ENCODE results near the gene CHGA. TPM values are rescaled to one million over a fixed set of nuclear protein-coding genes. Genes with fewer than 3 reads are reported as not detected.

Gene CHGA
- total RNA-seq, 1 donor, result not detected

GRCh38 chr14:92982956-92983355, 60.0 kb downstream of the CHGA start:
- Histone ChIP-seq H3K79me2 (ENCODE audit: insufficient read depth, low read length) (no peaks in the 10 kb centered on the region), H3K4me3 (ENCODE audit: insufficient read depth, low read length) (no peak overlapping the region), H3K9me3 (ENCODE audit: low read depth, low read length) (no peaks in the 10 kb centered on the region), H4K20me1 (ENCODE audit: insufficient read depth, low read length) (no peaks in the 10 kb centered on the region), H2AFZ (ENCODE audit: low read length) (no peak overlapping the region), H3K36me3 (ENCODE audit: insufficient read depth, low read length) (no peaks in the 10 kb centered on the region), H3K4me2 (ENCODE audit: insufficient read depth, low read length) (no peak overlapping the region), H3K4me1 (ENCODE audit: insufficient read depth, low read length) (peaks cover 13% of the 10 kb centered on the region), H3K27me3 (ENCODE audit: insufficient read depth, low read length) (no peaks in the 10 kb centered on the region), H3K27ac (ENCODE audit: low read depth, low read length) (no peak overlapping the region)
- no peak for TF ChIP-seq CTCF (IDR thresholded peaks at IDR 0.05; ENCODE audit: extremely low read depth, low read depth, low read length)
- peak; percentile 56 for DNase-seq (ENCODE audit: insufficient read length, low spot score, missing footprints)

- DNase-seq (ENCODE audit: insufficient read length, low spot score, missing footprints), result peak; percentile 53
- H4K20me1 ChIP-seq (ENCODE audit: insufficient read depth, low read length), result no peaks in the 10 kb centered on the region
- H3K79me2 ChIP-seq (ENCODE audit: insufficient read depth, low read length), result no peaks in the 10 kb centered on the region
- TF ChIP-seq CTCF (IDR thresholded peaks at IDR 0.05; ENCODE audit: extremely low read depth, low read depth, low read length), result no peak
- no peaks in the 10 kb centered on the region for H3K9me3 ChIP-seq (ENCODE audit: low read depth, low read length)
- peaks cover 13% of the 10 kb centered on the region for H3K4me1 ChIP-seq (ENCODE audit: insufficient read depth, low read length)
- no peak overlapping the region for H3K27ac ChIP-seq (ENCODE audit: low read depth, low read length)
- no peak overlapping the region for H3K4me2 ChIP-seq (ENCODE audit: insufficient read depth, low read length)
- H3K4me3 ChIP-seq (ENCODE audit: insufficient read depth, low read length), result no peak overlapping the region
- no peaks in the 10 kb centered on the region for H3K36me3 ChIP-seq (ENCODE audit: insufficient read depth, low read length)
- no peaks in the 10 kb centered on the region for H3K27me3 ChIP-seq (ENCODE audit: insufficient read depth, low read length)
- no peak overlapping the region for H2AFZ ChIP-seq (ENCODE audit: low read length)
Observed at GRCh38 chr14:92984082-92984788, 61.3 kb downstream of the CHGA start.

Other genes with a start within 250 kb of the CHGA start
- gene LGMN, start 174.5 kb upstream of the CHGA start, total RNA-seq, result 67.5 and 89.4 TPM in 2 replicates
- 73.1 and 76.6 TPM in 2 replicates for gene GOLGA5, start 128.8 kb upstream of the CHGA start, total RNA-seq
- gene ITPK1, start 192.8 kb downstream of the CHGA start, total RNA-seq, result 25.0 and 25.3 TPM in 2 replicates

Measured in osteoblast (primary cell).